Mesothelial cell of epicardium (in vitro differentiated cells): ENCODE measurements around the gene PARP16. TPM values are rescaled to one million over a fixed set of nuclear protein-coding genes. Genes with fewer than 3 reads are reported as not detected.
"Not testable (repeated sequence)": the region's sequence is repeated elsewhere in the genome, so short reads cannot be mapped to it uniquely, and the experiment has no call there.

ENCODE experiments used
- DNase-seq, 2 experiments: peaks; one replicate each; pipeline ENCODE4 v3.0.0; 2021; ENCODE audit warnings: low spot score in 2 of 2; ENCODE audit not compliant: unreplicated experiment in 2 of 2
- H3K27ac Mint-ChIP-seq: 2 replicates; pipeline ENCODE4 v1.8.0; 2021; ENCODE audit warnings: mixed read lengths
- H3K27me3 Mint-ChIP-seq: 2 replicates; pipeline ENCODE4 v1.8.0; 2021; ENCODE audit warnings: low read depth, mixed read lengths
- H3K36me3 Mint-ChIP-seq: 2 replicates; pipeline ENCODE4 v1.8.0; 2021; ENCODE audit warnings: mixed read lengths
- H3K4me1 Mint-ChIP-seq: 2 replicates; pipeline ENCODE4 v1.8.0; 2021; ENCODE audit warnings: mixed read lengths
- H3K4me3 Mint-ChIP-seq: 2 replicates; pipeline ENCODE4 v1.8.0; 2021; ENCODE audit warnings: mild to moderate bottlenecking, moderate library complexity, mixed read lengths
- H3K9me3 Mint-ChIP-seq: 2 replicates; pipeline ENCODE4 v1.8.0; 2021; ENCODE audit warnings: mixed read lengths
- total RNA-seq: library from RNA; stranded (reverse); gene quantifications from 3 replicates; pipeline ENCODE4 v1.2.1, GENCODE V29; 2021
- TF ChIP-seq, protein P1 (sequence below): fragments of 200-600 bp; sonication (generic); IDR thresholded peaks from one replicate; pipeline ENCODE4 v1.5.0; 2021; ENCODE audit warnings: antibody characterized with exemption; ENCODE audit not compliant: unreplicated experiment

PARP16 gene
- total RNA-seq, 1 donor from 2014 or later, result 17.7 TPM

DNA sequence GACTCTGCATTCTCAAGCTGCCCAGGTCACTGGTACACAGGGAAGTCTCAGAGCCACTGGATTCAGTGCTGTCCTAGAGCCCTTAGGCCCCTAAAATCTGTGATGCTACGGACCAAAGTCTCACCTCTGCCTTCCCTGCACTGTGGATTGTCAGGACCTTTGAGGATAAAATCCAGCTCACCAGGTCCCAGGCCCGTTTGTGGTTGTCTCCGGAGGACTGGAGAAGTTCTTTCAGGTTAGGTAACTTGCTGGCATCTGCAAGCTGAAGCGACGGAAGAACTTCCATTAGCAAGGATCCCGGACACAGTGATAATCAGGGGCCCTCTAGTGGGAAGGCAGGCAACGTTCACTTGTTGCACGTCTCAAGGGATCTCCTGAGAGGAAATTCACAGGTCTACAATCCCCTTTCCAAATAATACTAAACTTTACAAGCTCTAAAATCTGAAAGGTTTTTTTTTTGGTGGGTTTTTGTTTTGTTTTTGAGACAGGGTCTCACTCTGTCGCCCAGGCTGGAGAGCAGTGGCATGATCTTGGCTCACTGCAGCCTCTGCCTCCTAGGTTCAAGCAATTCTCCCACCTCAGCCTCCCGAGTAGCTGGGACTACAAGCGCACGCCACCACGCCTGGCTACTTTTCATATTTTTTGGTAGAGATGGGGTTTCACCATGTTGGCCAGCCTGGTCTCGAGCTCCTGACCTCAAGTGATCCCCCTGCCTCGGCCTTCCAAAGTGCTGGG lies 15.7 kb downstream of the PARP16 start:
- not testable (repeated sequence) for H3K27me3 Mint-ChIP-seq, H3K27ac Mint-ChIP-seq, H3K9me3 Mint-ChIP-seq, H3K4me3 Mint-ChIP-seq, H3K4me1 Mint-ChIP-seq
- DNase-seq, result peak; percentile 42 to 60
- TF ChIP-seq, protein P1, sequence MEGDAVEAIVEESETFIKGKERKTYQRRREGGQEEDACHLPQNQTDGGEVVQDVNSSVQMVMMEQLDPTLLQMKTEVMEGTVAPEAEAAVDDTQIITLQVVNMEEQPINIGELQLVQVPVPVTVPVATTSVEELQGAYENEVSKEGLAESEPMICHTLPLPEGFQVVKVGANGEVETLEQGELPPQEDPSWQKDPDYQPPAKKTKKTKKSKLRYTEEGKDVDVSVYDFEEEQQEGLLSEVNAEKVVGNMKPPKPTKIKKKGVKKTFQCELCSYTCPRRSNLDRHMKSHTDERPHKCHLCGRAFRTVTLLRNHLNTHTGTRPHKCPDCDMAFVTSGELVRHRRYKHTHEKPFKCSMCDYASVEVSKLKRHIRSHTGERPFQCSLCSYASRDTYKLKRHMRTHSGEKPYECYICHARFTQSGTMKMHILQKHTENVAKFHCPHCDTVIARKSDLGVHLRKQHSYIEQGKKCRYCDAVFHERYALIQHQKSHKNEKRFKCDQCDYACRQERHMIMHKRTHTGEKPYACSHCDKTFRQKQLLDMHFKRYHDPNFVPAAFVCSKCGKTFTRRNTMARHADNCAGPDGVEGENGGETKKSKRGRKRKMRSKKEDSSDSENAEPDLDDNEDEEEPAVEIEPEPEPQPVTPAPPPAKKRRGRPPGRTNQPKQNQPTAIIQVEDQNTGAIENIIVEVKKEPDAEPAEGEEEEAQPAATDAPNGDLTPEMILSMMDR, result peak; percentile 65
- H3K36me3 Mint-ChIP-seq, result peaks cover 13% of the 10 kb centered on the region

DNA sequence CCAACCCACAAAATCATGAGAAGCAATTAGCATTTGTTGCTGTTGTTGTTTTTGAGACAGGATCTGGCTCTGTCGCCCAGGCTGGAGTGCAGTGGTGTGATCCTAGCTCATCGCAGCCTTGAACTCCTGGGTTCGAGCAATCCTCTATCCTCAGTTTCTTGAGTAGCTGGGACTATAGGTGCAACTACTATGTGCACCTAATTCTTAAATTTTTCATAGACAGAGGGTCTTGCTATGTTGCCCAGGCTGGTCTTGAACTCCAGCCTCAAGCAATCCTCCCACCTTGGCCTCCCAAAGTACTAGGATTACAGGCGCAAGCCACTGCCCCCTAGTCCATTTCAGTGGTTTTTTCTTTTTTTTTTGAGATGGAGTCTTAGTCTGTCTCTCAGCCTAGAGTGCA lies 18.3 kb downstream of the PARP16 start:
- H3K27me3 Mint-ChIP-seq, result no peaks in the 10 kb centered on the region
- no peak for DNase-seq
- TF ChIP-seq, protein P1, result no peak
- H3K4me3 Mint-ChIP-seq, result no peak overlapping the region
- no peak overlapping the region for H3K27ac Mint-ChIP-seq
- H3K4me1 Mint-ChIP-seq, result no peaks in the 10 kb centered on the region
- H3K9me3 Mint-ChIP-seq, result no peaks in the 10 kb centered on the region
- H3K36me3 Mint-ChIP-seq, result peaks cover 12% of the 10 kb centered on the region

DNA sequence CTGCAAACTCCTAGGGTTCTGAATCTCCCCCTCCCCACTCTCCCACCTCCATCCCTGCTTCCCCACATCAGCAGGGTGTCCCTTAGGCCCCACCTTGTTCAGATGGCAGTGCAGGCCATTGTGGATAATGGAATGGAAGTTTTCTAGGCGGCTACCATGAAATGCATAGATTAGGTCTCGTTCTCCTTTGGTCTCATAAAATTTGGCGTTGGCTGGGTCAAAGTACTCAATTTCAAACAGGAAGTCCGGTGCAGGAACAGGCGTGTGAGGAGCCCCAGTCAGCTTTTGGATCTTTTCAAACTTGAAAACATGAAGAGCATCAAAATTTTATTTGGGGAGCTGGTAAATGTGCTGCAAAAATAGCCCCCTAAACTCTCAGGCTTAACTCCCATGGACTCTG lies 20.2 kb downstream of the PARP16 start:
- Mint-ChIP-seq H3K36me3 (peaks cover 23% of the 10 kb centered on the region), H3K4me3 (no peak overlapping the region), H3K9me3 (no peaks in the 10 kb centered on the region), H3K4me1 (no peaks in the 10 kb centered on the region), H3K27me3 (no peaks in the 10 kb centered on the region), H3K27ac (no peak overlapping the region)
- no peak for DNase-seq
- TF ChIP-seq, protein P1, result no peak

DNA sequence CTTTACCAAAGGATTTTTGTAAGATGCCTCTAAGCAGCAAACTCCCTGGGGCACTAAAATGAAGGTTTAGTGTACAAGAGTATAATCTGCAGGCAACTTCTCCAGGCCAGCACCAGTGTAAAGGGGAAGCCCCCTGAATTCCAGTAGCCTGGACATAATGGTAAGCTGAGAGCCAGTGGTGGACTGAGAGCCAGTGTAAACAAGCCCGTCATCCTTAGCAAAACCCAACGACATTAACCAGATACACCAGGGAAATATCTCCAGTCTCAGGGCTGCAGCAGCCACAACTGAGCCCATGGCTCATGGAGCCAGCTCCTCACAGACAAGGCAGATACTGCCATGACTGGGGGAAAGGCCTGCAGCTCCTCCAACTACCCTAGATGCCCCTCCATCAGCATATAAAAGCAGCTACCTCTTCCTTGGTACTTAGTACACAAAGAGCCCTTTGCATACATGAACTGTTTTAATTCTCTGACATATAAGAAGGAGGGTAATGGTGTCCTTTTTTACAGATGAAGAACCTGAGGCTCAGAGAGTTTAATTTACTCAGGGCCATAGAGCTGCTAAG lies 21.7 kb downstream of the PARP16 start:
- Mint-ChIP-seq H3K27ac (no peak overlapping the region), H3K9me3 (no peaks in the 10 kb centered on the region), H3K4me3 (no peak overlapping the region), H3K4me1 (no peaks in the 10 kb centered on the region), H3K27me3 (no peaks in the 10 kb centered on the region), H3K36me3 (peaks cover 32% of the 10 kb centered on the region)
- TF ChIP-seq, protein P1, result no peak
- DNase-seq, result no peak

DNA sequence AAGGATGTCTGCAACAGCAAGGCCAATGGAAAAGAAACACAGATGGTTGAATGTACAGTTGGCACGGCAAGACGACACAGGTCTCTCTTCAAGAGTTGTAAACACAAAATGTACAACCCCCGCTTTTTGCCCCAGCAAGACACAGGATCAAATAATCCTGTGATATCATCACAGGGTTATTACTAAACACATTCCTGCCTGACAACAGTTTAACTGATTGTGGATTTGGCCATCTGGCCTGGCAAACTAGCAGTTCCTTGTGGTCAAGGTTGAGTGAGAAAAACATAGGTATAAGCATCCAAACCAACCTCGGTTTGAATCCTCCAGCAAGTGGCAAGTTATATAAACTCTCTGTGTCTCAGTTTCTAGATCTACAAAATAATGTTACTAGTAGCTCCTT lies 23.4 kb downstream of the PARP16 start:
- no peak for DNase-seq
- Mint-ChIP-seq H3K4me3 (no peak overlapping the region), H3K9me3 (no peaks in the 10 kb centered on the region), H3K36me3 (peaks cover 36% of the 10 kb centered on the region), H3K27ac (no peak overlapping the region), H3K27me3 (no peaks in the 10 kb centered on the region), H3K4me1 (peaks cover 13% of the 10 kb centered on the region)
- TF ChIP-seq, protein P1, result no peak
